Effector memory CD8-positive, alpha-beta T cell (primary cell): ENCODE results near the gene CAMKMT.

Experiments
- ATAC-seq: fragments of 150-1000 bp; cut with Tn5 transposase; replicated peaks from 2 replicates; pipeline ENCODE4 v1.10.0; 2021; ENCODE audit warnings: mild to moderate bottlenecking, moderate library complexity
- DNase-seq, 3 experiments: peaks; one replicate each; pipeline ENCODE4 v3.0.0; 2021
- H3K27ac Mint-ChIP-seq, 2 donors: one replicate each; pipeline ENCODE4 v1.8.0; 2022; ENCODE audit warnings: mild to moderate bottlenecking in 2 of 2, mixed read lengths in 2 of 2, moderate library complexity in 2 of 2
- H3K27me3 Mint-ChIP-seq, 2 donors: one replicate each; pipeline ENCODE4 v1.8.0; 2022; ENCODE audit warnings: mixed read lengths in 2 of 2
- H3K36me3 Mint-ChIP-seq: one replicate; pipeline ENCODE4 v1.8.0; 2022; ENCODE audit warnings: mild to moderate bottlenecking, moderate library complexity, mixed read lengths; ENCODE audit not compliant: insufficient read depth
- H3K4me1 Mint-ChIP-seq, 2 donors: one replicate each; pipeline ENCODE4 v1.8.0; 2022; ENCODE audit warnings: low read depth in 2 of 2, mixed read lengths in 2 of 2
- H3K4me3 Mint-ChIP-seq, 2 donors: one replicate each; pipeline ENCODE4 v1.8.0; 2022; ENCODE audit warnings: mild to moderate bottlenecking in 2 of 2, mixed read lengths in 2 of 2, moderate library complexity in 2 of 2
- H3K9me3 Mint-ChIP-seq, 2 donors: one replicate each; pipeline ENCODE4 v1.8.0; 2022; ENCODE audit warnings: mixed read lengths in 2 of 2

The CAMKMT gene

DNA sequence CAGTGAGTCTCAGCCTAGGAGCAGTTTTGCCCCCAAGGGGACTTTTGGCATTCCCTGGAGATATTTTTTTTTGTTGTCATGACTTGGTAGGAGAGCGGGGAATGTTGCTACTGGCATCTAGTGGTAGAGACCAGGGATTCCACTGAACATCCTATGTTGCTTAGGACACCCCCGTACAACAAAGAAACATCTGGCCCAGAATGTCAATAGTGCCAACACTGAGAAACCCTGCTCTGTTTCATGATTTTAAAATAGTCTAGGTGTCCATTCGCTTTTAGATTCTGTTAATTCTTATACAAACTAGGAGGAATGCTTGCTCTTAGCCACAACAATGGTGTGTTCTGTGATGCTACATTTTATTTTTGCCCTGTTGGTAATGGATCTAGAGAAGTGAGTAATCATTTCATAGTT is 353.9 kb downstream of the CAMKMT start:
- peaks cover 2% of the 10 kb centered on the region for H3K36me3 Mint-ChIP-seq
- ATAC-seq (no peak), DNase-seq (no peak)
- no peak overlapping the region for H3K4me3 Mint-ChIP-seq
- H3K27ac Mint-ChIP-seq, result no peak overlapping the region
- H3K27me3 Mint-ChIP-seq, result no peaks in the 10 kb centered on the region
- H3K9me3 Mint-ChIP-seq, result no peaks in the 10 kb centered on the region
- peaks cover 0 to 3% of the 10 kb centered on the region in 2 donors for H3K4me1 Mint-ChIP-seq

- Mint-ChIP-seq H3K9me3 (no peaks in the 10 kb centered on the region), H3K27me3 (no peaks in the 10 kb centered on the region), H3K4me1 (peaks cover 0 to 3% of the 10 kb centered on the region in 2 donors), H3K4me3 (no peak overlapping the region), H3K36me3 (peaks cover 2% of the 10 kb centered on the region), H3K27ac (no peak overlapping the region)
- ATAC-seq (no peak), DNase-seq (no peak)
These were observed 354.4 kb downstream of the CAMKMT start for GRCh38 chr2:44716131-44716530.

- Mint-ChIP-seq H3K36me3 (peaks cover 2% of the 10 kb centered on the region), H3K4me1 (no peaks in the 10 kb centered on the region), H3K27me3 (no peaks in the 10 kb centered on the region), H3K4me3 (no peak overlapping the region), H3K9me3 (no peaks in the 10 kb centered on the region), H3K27ac (no peak overlapping the region)
- no peak for ATAC-seq
- no peak for DNase-seq
These were observed 356.7 kb downstream of the CAMKMT start for GRCh38 chr2:44718431-44718830.

DNA sequence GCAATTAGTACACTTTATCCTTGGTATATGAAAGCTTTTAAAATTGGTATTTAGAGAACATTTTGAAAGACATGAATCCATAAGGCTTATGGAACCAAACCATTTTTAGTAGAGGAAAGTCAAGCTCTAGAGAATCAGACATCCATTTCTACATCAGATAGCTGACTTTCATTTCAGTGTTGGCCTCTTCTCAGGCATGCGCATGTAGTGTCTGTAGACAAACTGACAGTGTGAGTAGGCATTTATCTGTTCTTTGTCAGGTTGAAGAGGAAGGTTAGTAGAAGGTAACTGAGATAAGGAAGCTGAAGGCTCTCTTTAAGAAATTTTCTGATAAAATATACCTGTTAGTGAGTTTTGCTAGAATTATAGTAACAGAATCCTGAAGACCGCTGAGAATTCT is 357.8 kb downstream of the CAMKMT start:
- DNase-seq, result no peak
- peaks cover under 1% of the 10 kb centered on the region for H3K36me3 Mint-ChIP-seq
- no peaks in the 10 kb centered on the region for H3K4me1 Mint-ChIP-seq
- H3K4me3 Mint-ChIP-seq, result no peak overlapping the region
- no peaks in the 10 kb centered on the region for H3K27me3 Mint-ChIP-seq
- H3K9me3 Mint-ChIP-seq, result no peaks in the 10 kb centered on the region
- H3K27ac Mint-ChIP-seq, result no peak overlapping the region
- no peak for ATAC-seq

DNA sequence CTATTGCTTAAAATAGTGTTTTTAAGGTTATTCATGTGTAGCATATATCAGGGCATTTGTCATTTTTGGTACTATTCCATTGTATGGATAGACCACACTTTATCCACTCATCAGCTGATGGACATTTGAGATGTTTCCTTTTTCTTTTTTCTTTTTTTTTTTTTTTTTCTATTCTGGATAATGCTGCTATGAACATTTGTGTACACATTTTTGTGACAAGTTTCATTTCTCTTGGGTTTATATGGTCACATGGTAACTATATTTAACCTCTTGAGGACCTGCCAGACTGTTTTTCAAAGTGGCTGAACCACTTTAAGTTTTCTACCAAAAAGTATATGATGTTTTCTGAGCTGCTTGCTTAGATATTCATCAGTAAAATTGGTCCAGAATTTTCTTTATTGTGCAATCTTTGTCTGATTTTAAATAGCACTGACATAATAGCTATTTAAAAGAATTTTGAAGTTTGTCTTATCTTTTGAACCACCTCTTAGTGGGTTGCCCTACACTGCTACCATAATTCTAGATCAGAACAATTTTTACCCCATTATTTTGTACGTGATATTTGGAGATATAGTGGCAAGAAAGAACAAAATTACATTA is 360.4 kb downstream of the CAMKMT start:
- Mint-ChIP-seq H3K9me3 (no peaks in the 10 kb centered on the region), H3K4me1 (no peaks in the 10 kb centered on the region), H3K4me3 (no peak overlapping the region), H3K27me3 (no peaks in the 10 kb centered on the region), H3K27ac (peak overlapping the region in 1 of 2 donors; percentile 33), H3K36me3 (no peaks in the 10 kb centered on the region)
- ATAC-seq, result no peak
- no peak for DNase-seq

- Mint-ChIP-seq H3K4me1 (no peaks in the 10 kb centered on the region), H3K27ac (no peak overlapping the region), H3K4me3 (no peak overlapping the region), H3K9me3 (no peaks in the 10 kb centered on the region), H3K36me3 (no peaks in the 10 kb centered on the region), H3K27me3 (no peaks in the 10 kb centered on the region)
- ATAC-seq, result no peak
- no peak for DNase-seq
These were observed 362.2 kb downstream of the CAMKMT start for GRCh38 chr2:44723921-44724320.

GRCh38 chr2:44730593-44730992 is 368.8 kb downstream of the CAMKMT start:
- Mint-ChIP-seq H3K4me3 (no peak overlapping the region), H3K27ac (no peak overlapping the region), H3K4me1 (no peaks in the 10 kb centered on the region), H3K27me3 (no peaks in the 10 kb centered on the region), H3K9me3 (no peaks in the 10 kb centered on the region), H3K36me3 (no peaks in the 10 kb centered on the region)
- DNase-seq (no peak), ATAC-seq (no peak)

DNA sequence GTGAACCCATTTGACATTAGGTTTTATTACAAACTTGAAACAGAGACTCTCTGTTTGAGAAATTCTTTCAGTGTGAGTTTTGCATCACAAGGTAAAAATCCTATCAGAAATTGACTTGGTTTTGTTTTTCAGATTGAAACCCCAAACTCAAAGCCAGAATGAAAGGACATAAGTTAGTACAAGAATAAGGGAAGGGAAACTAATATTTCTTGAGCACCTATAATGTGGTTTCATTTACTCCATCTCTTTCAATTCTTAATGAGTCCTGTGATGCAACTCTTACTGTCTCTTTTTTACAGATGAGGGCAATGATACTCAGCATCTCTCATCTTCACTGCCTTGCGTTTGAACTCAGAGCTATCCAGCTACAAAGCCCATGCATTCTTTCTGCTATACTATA is 369.8 kb downstream of the CAMKMT start:
- no peaks in the 10 kb centered on the region for H3K27me3 Mint-ChIP-seq
- H3K36me3 Mint-ChIP-seq, result no peaks in the 10 kb centered on the region
- H3K27ac Mint-ChIP-seq, result no peak overlapping the region
- H3K9me3 Mint-ChIP-seq, result peaks cover 0 to 3% of the 10 kb centered on the region in 2 donors
- no peaks in the 10 kb centered on the region for H3K4me1 Mint-ChIP-seq
- no peak overlapping the region for H3K4me3 Mint-ChIP-seq
- no peak for ATAC-seq
- DNase-seq, result no peak

DNA sequence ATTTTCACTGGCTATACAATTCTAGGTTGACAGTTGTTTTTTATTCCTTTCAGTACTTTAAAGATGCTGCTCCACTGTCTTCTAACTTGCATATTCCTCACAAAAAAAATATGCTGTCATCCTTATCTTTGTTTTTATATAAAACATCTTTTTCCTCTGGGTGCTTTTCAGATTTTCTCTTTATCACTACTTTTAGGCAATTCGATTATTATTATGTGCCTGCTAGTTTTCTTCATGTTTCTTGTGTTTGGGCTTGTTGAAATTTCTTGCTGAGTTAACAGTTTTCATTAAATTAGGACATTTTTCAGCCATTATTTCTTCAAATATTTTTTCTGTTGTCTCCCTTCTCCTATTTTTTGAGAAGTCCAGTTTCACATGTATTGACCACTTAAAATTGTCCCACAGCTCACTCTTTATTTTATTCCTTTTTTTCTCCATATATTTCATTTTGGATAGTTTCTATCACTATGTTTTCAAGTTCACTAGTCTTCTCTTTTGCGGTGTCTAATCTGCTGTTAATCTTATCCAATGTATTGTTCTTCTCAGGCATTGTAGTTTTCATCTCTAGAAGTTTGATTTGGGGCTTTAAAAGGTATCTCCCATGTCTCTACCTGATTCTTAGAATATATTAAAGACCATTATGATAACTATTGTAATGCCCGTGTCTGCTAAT is 374.7 kb downstream of the CAMKMT start:
- Mint-ChIP-seq H3K9me3 (peaks cover 0 to 8% of the 10 kb centered on the region in 2 donors), H3K4me3 (no peak overlapping the region), H3K36me3 (no peaks in the 10 kb centered on the region), H3K27ac (no peak overlapping the region), H3K4me1 (no peaks in the 10 kb centered on the region), H3K27me3 (no peaks in the 10 kb centered on the region)
- no peak for DNase-seq
- ATAC-seq, result no peak

DNA sequence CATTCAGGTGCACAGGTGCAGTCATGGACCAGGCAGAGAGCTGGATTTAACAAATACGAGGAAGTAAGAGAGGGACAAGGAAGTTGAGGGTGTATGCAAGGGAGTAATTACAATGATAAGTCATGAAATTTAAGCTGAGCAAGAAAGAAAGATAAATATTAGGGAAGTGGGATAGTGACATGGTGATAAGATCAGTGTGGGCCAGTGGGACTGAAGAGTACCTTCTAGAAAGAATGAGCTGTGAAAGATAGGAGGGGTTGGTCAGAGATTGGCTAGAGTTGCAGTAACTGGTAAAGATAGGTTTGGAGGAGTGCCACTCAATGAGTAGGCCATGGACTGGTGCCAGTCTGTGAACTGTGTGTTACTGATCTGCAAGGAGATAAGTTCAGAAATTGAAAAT is 378.9 kb downstream of the CAMKMT start:
- Mint-ChIP-seq H3K27me3 (no peaks in the 10 kb centered on the region), H3K4me3 (no peak overlapping the region)

DNA sequence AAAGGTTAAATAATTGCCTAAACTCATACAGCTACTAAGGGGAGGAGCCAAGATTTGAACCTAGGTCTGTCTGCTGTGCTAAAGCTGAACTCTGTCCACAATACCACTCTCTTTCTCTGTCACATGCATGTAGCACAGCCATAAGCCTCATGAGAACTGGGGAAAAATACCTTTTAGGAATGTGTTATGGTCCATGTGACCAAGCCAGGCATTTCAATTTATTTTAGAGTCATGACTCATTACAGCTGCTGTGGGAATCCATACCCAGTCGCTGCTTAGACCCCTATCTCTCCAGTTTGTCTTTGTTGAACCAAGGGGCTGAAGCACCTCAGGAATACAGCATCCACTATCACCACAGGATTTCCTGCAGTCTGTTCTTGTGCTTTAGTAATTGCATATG is 379.8 kb downstream of the CAMKMT start:
- Mint-ChIP-seq H3K27ac (no peak overlapping the region), H3K9me3 (peaks cover 0 to 4% of the 10 kb centered on the region in 2 donors), H3K4me1 (peaks cover 0 to 4% of the 10 kb centered on the region in 2 donors), H3K27me3 (no peaks in the 10 kb centered on the region), H3K36me3 (no peaks in the 10 kb centered on the region), H3K4me3 (no peak overlapping the region)
- no peak for DNase-seq
- ATAC-seq, result no peak

More for the DNA sequence above, 378.9 kb downstream of the CAMKMT start:
- peaks cover 0 to under 1% of the 10 kb centered on the region in 2 donors for H3K4me1 Mint-ChIP-seq
- ATAC-seq (no peak), DNase-seq (no peak)
- no peaks in the 10 kb centered on the region for H3K36me3 Mint-ChIP-seq
- H3K27ac Mint-ChIP-seq, result no peak overlapping the region
- peaks cover 0 to 8% of the 10 kb centered on the region in 2 donors for H3K9me3 Mint-ChIP-seq

DNA sequence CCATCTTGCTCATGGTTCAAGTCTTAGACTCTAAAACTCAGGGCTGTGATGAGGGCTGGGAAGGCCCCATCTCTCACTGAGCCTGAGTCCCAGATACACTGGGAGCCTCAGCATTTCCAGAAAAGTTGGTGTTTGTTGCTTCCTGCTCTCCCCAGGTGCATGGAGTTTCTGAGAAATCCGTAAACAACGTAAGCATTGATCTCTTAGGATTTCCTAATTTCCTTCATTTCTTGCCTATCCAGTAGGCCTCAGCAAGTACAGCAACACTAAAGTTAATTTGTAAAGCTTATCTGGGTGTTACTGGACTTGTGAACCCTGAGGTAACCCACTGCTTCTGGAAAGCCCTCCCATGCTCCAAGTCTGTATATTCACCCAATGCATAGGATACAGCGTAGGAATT is 380.3 kb downstream of the CAMKMT start:
- Mint-ChIP-seq H3K27ac (no peak overlapping the region), H3K4me1 (peaks cover 0 to 4% of the 10 kb centered on the region in 2 donors), H3K27me3 (no peaks in the 10 kb centered on the region), H3K9me3 (no peaks in the 10 kb centered on the region), H3K4me3 (no peak overlapping the region), H3K36me3 (no peaks in the 10 kb centered on the region)
- DNase-seq (no peak), ATAC-seq (no peak)

- no peaks in the 10 kb centered on the region for H3K27me3 Mint-ChIP-seq
- H3K27ac Mint-ChIP-seq, result no peak overlapping the region
- no peaks in the 10 kb centered on the region for H3K36me3 Mint-ChIP-seq
- ATAC-seq, result no peak
- peaks cover 0 to 4% of the 10 kb centered on the region in 2 donors for H3K4me1 Mint-ChIP-seq
- no peak for DNase-seq
- H3K9me3 Mint-ChIP-seq, result no peaks in the 10 kb centered on the region
- H3K4me3 Mint-ChIP-seq, result no peak overlapping the region
These were observed 381.7 kb downstream of the CAMKMT start for GRCh38 chr2:44743473-44743872.
